ENCODE measurements around the gene GAS5. TPM values are rescaled to one million over a fixed set of nuclear protein-coding genes. Genes with fewer than 3 reads are reported as not detected.

The GAS5 gene
- 100 to 1,000 TPM in 2 of 4 donors, 10 to 100 TPM in 2; 91.9 to 138 (median 98.4) TPM for total RNA-seq

DNA sequence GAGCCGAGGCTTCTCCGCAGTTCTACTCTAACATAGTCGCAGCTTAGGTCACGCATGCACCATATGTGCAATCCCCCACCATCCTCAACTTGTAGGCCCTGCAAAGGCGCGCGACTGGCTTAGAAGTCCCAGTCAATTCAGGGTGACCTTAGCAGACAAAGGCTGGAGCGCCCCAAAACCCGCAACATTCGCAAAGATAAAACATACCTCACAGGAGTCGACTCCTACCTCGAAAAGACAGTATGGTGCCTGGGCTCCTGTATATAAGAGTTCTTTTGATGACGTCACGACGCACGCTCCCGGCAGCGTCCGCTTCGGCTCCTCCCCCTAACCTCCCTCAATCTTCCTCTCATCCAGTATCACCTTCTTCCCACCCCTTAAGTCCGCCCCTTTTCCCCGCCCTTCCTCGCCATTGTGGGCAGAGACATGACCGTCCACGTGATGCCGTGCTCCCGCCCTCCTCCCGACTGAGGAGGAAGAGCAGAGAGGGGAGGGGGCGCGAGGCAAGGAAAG, at the start of gene GAS5:
Gene GAS5, minus strand, starts transcription at position 237 of the 513 bp plus-strand sequence.
- H3K9me3 ChIP-seq: no peaks in the 10 kb centered on the region
- H3K27ac ChIP-seq: peak within 1 kb of the TSS; percentile 90 to 96 (median 95)
- peaks cover 0 to 37% of the 10 kb centered on the region in 2 donors for H3K36me3 ChIP-seq
- in situ Hi-C loops (cut with MboI; ENCODE audit: low sequenced_read_pairs in 4 of 4): loop anchor here in 1 of 4 donors (25.0 kb wide), 1 partner anchor 1119 kb away; the partner anchor contains the start of gene CACYBP
- H3K4me1 ChIP-seq: peaks cover 27 to 30% of the 10 kb centered on the region in 2 donors
- DNase-seq: peak; percentile 99
- peak; percentile 93 to 97 for TF ChIP-seq POLR2A (IDR thresholded peaks at IDR 0.05)
- TF ChIP-seq, protein P1, sequence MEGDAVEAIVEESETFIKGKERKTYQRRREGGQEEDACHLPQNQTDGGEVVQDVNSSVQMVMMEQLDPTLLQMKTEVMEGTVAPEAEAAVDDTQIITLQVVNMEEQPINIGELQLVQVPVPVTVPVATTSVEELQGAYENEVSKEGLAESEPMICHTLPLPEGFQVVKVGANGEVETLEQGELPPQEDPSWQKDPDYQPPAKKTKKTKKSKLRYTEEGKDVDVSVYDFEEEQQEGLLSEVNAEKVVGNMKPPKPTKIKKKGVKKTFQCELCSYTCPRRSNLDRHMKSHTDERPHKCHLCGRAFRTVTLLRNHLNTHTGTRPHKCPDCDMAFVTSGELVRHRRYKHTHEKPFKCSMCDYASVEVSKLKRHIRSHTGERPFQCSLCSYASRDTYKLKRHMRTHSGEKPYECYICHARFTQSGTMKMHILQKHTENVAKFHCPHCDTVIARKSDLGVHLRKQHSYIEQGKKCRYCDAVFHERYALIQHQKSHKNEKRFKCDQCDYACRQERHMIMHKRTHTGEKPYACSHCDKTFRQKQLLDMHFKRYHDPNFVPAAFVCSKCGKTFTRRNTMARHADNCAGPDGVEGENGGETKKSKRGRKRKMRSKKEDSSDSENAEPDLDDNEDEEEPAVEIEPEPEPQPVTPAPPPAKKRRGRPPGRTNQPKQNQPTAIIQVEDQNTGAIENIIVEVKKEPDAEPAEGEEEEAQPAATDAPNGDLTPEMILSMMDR (IDR thresholded peaks at IDR 0.05 in 4 of 5, conservative IDR thresholded peaks at IDR 0.05 in 1 of 5): peak in 1 of 5 experiments; percentile 13
- intact Hi-C loops (cut with DNase I; ENCODE audit: low total_unique reads): loop anchor here (1.0 to 5.0 kb wide), 6 partner anchors 43 to 446 kb away; partner anchors contain the start of genes PRDX6, RABGAP1L and RC3H1
- peak; percentile 93 to 97 for ATAC-seq
- no peaks in the 10 kb centered on the region for H3K27me3 ChIP-seq
- peak within 1 kb of the TSS; percentile 63 to 97 (median 85) for H3K4me3 ChIP-seq

DNA sequence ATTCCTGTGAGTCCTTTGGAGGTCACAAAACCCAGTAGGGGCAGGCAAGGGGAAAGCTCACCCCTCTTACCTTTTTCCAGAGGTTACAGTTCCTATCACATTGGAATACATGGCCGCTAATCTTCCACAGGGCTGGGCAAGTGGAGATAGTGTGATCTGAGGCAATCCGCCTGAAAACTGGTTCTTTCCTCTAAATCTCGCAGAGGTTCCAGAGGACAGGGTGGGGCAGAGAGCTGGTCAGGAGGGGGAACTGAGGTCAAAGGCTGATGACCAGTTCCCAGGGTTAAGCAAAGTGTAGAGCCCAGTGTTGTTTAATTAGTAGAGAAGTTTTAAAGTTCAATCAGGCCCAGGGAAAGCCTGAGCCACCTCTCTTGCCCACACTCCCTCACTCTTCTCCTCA, 49.4 kb upstream of the GAS5 start, which contains the start of gene SERPINC1:
Gene SERPINC1, minus strand, starts transcription at position 179 of the 400 bp plus-strand sequence. Its CDS starts 68 bp downstream, at position 111.
- H3K9me3 ChIP-seq: no peaks in the 10 kb centered on the region

DNA sequence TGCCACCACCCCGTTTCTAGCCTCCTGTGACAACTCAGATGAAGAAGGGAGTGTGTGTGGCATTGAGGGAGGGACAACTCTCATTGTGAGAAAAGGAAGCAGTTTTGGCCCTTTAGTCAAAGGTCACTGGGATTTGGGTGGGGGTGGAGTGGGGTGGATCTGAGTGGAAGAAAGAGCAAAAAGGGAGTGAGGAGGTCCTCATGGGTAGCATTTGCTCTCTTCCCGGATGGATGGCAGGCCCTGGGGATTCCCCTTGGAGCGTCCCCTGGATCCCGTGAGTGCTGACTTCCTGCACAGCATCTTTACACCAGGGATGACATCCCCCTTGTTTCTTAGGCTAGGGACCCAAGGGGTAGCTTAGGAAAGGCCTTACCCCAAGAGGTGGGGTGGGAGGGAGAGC, 48.9 kb upstream of the GAS5 start:
- intact Hi-C loops (cut with DNase I; ENCODE audit: low total_unique reads): no loop called here

More for the DNA sequence above, 49.4 kb upstream of the GAS5 start, which contains the start of gene SERPINC1:
- in situ Hi-C loops (cut with MboI; ENCODE audit: low sequenced_read_pairs in 4 of 4) (no loop called here), intact Hi-C loops (cut with DNase I; ENCODE audit: low total_unique reads) (no loop called here)
- TF ChIP-seq, protein P1 (IDR thresholded peaks at IDR 0.05 in 4 of 5, conservative IDR thresholded peaks at IDR 0.05 in 1 of 5): no peak
- TF ChIP-seq POLR2A (IDR thresholded peaks at IDR 0.05): no peak
- Histone ChIP-seq H3K4me3 (no peak within 1 kb of the TSS), H3K27ac (no peak within 1 kb of the TSS), H3K36me3 (no peaks in the 10 kb centered on the region), H3K27me3 (no peaks in the 10 kb centered on the region), H3K4me1 (no peaks in the 10 kb centered on the region)
- DNase-seq (no peak), ATAC-seq (no peak)

DNA sequence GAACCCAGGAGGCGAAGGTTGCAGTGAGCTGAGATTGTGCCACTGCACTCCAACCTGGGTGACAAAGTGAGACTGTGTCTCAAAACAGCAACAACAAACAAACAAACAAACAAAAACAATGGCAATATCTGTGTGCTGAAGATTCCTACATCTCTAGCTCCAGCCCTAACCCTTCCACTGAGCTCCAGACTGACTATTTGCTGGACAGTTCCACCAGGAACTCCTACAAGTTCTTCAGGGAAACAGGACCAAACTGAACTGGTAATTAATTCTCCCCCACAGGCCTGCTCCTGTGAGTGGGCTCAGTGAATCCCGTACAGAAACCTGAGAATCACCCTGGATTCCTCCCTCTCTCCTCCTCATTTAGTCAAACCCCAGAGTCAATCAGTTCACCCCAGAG, 47.8 kb upstream of the GAS5 start:
- intact Hi-C loops (cut with DNase I; ENCODE audit: low total_unique reads) (no loop called here), in situ Hi-C loops (cut with MboI; ENCODE audit: low sequenced_read_pairs in 4 of 4) (no loop called here)
- no peaks in the 10 kb centered on the region for H3K27me3 ChIP-seq
- ATAC-seq (no peak), DNase-seq (no peak)
- no peaks in the 10 kb centered on the region for H3K4me1 ChIP-seq
- TF ChIP-seq, protein P1 (IDR thresholded peaks at IDR 0.05 in 4 of 5, conservative IDR thresholded peaks at IDR 0.05 in 1 of 5): no peak
- no peak for TF ChIP-seq POLR2A (IDR thresholded peaks at IDR 0.05)
- no peaks in the 10 kb centered on the region for H3K36me3 ChIP-seq
- no peak overlapping the region for H3K27ac ChIP-seq
- no peaks in the 10 kb centered on the region for H3K9me3 ChIP-seq
- H3K4me3 ChIP-seq: no peak overlapping the region

More for the DNA sequence above, 48.9 kb upstream of the GAS5 start:
- no peaks in the 10 kb centered on the region for H3K27me3 ChIP-seq
- TF ChIP-seq, protein P1 (IDR thresholded peaks at IDR 0.05 in 4 of 5, conservative IDR thresholded peaks at IDR 0.05 in 1 of 5): no peak
- no peak for TF ChIP-seq POLR2A (IDR thresholded peaks at IDR 0.05)
- H3K27ac ChIP-seq: no peak overlapping the region
- no peak for DNase-seq
- in situ Hi-C loops (cut with MboI; ENCODE audit: low sequenced_read_pairs in 4 of 4): no loop called here
- no peaks in the 10 kb centered on the region for H3K36me3 ChIP-seq
- no peak for ATAC-seq
- no peak overlapping the region for H3K4me3 ChIP-seq
- no peaks in the 10 kb centered on the region for H3K9me3 ChIP-seq
- no peaks in the 10 kb centered on the region for H3K4me1 ChIP-seq

Measured in gastrocnemius medialis (tissue), 4 donors.